ENCODE data around the gene CST11. TPM values are rescaled to one million over a fixed set of nuclear protein-coding genes. Genes with fewer than 3 reads are reported as not detected.

The CST11 gene
- total and polyA plus RNA-seq, 9 of the 15 experiments (the other 6 are each of a cell fraction or from before 2014, with no cell fraction given), result not detected

DNA sequence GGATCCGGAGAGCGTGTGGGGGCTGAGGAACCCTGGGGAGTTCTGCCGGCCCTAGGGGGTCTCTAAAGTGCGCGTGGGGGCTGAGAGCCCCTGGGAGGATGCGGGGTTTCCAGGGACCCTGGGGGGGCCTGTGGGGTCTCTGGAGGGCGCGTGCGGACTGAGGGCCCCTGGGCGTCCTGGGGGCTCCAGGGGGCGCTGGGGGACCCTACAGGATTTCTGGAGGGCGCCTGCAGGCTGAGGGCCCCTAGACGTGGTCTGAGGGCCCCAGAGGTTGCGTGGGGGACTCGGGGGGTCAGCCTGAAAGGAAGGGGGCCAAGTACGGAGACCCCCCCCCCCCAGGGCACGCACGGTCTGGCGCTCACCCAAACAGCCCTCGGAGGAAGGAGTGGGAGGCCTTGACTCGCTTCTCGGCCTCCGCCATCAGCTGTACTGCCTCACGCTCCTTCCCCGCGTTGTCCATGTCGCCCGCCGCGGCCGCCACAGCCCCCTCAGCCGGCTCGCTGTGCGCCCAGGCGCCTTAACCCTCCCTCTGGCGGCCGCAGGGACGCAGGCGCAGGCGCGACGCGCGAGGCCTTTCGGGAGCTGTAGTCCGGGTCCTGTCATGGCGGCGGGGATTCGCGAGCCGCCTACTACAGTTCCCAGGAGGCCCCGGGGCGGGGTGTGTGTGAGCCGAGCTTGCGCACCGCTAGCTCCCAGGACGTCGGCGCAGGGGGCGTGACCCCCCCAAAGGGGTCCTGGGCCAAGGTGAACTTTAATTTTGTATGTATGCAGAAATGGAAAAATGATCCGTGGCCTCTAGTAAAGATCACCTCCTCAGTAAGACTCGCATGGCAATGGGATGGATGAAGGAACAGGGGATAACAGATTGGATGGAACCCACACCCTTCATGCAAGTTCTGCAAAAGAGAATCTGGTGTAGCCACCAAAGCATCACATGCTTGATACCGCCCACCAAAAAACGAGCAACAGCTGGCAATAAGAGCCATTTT, 31.4 kb downstream of the CST11 start, which contains the start of gene NAPB (continued):
- TF ChIP-seq, protein P1, sequence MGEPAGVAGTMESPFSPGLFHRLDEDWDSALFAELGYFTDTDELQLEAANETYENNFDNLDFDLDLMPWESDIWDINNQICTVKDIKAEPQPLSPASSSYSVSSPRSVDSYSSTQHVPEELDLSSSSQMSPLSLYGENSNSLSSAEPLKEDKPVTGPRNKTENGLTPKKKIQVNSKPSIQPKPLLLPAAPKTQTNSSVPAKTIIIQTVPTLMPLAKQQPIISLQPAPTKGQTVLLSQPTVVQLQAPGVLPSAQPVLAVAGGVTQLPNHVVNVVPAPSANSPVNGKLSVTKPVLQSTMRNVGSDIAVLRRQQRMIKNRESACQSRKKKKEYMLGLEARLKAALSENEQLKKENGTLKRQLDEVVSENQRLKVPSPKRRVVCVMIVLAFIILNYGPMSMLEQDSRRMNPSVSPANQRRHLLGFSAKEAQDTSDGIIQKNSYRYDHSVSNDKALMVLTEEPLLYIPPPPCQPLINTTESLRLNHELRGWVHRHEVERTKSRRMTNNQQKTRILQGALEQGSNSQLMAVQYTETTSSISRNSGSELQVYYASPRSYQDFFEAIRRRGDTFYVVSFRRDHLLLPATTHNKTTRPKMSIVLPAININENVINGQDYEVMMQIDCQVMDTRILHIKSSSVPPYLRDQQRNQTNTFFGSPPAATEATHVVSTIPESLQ (CRISPR knock-in tag; IDR thresholded peaks at IDR 0.05), result no peak
- TF ChIP-seq ZNF274 (IDR thresholded peaks at IDR 0.05; ENCODE audit: borderline replicate concordance, low read depth, low read length) (no peak), MTF1 (CRISPR knock-in tag; IDR thresholded peaks at IDR 0.05; ENCODE audit: borderline replicate concordance) (no peak)
- TF ChIP-seq, protein P2, sequence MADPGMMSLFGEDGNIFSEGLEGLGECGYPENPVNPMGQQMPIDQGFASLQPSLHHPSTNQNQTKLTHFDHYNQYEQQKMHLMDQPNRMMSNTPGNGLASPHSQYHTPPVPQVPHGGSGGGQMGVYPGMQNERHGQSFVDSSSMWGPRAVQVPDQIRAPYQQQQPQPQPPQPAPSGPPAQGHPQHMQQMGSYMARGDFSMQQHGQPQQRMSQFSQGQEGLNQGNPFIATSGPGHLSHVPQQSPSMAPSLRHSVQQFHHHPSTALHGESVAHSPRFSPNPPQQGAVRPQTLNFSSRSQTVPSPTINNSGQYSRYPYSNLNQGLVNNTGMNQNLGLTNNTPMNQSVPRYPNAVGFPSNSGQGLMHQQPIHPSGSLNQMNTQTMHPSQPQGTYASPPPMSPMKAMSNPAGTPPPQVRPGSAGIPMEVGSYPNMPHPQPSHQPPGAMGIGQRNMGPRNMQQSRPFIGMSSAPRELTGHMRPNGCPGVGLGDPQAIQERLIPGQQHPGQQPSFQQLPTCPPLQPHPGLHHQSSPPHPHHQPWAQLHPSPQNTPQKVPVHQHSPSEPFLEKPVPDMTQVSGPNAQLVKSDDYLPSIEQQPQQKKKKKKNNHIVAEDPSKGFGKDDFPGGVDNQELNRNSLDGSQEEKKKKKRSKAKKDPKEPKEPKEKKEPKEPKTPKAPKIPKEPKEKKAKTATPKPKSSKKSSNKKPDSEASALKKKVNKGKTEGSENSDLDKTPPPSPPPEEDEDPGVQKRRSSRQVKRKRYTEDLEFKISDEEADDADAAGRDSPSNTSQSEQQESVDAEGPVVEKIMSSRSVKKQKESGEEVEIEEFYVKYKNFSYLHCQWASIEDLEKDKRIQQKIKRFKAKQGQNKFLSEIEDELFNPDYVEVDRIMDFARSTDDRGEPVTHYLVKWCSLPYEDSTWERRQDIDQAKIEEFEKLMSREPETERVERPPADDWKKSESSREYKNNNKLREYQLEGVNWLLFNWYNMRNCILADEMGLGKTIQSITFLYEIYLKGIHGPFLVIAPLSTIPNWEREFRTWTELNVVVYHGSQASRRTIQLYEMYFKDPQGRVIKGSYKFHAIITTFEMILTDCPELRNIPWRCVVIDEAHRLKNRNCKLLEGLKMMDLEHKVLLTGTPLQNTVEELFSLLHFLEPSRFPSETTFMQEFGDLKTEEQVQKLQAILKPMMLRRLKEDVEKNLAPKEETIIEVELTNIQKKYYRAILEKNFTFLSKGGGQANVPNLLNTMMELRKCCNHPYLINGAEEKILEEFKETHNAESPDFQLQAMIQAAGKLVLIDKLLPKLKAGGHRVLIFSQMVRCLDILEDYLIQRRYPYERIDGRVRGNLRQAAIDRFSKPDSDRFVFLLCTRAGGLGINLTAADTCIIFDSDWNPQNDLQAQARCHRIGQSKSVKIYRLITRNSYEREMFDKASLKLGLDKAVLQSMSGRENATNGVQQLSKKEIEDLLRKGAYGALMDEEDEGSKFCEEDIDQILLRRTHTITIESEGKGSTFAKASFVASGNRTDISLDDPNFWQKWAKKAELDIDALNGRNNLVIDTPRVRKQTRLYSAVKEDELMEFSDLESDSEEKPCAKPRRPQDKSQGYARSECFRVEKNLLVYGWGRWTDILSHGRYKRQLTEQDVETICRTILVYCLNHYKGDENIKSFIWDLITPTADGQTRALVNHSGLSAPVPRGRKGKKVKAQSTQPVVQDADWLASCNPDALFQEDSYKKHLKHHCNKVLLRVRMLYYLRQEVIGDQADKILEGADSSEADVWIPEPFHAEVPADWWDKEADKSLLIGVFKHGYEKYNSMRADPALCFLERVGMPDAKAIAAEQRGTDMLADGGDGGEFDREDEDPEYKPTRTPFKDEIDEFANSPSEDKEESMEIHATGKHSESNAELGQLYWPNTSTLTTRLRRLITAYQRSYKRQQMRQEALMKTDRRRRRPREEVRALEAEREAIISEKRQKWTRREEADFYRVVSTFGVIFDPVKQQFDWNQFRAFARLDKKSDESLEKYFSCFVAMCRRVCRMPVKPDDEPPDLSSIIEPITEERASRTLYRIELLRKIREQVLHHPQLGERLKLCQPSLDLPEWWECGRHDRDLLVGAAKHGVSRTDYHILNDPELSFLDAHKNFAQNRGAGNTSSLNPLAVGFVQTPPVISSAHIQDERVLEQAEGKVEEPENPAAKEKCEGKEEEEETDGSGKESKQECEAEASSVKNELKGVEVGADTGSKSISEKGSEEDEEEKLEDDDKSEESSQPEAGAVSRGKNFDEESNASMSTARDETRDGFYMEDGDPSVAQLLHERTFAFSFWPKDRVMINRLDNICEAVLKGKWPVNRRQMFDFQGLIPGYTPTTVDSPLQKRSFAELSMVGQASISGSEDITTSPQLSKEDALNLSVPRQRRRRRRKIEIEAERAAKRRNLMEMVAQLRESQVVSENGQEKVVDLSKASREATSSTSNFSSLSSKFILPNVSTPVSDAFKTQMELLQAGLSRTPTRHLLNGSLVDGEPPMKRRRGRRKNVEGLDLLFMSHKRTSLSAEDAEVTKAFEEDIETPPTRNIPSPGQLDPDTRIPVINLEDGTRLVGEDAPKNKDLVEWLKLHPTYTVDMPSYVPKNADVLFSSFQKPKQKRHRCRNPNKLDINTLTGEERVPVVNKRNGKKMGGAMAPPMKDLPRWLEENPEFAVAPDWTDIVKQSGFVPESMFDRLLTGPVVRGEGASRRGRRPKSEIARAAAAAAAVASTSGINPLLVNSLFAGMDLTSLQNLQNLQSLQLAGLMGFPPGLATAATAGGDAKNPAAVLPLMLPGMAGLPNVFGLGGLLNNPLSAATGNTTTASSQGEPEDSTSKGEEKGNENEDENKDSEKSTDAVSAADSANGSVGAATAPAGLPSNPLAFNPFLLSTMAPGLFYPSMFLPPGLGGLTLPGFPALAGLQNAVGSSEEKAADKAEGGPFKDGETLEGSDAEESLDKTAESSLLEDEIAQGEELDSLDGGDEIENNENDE (IDR thresholded peaks at IDR 0.05; ENCODE audit: low read depth, low read length), result no peak
